Glutamatergic neuron (in vitro differentiated cells): Measurements from ENCODE around the gene ITLN2. TPM values are rescaled to one million over a fixed set of nuclear protein-coding genes. Genes with fewer than 3 reads are reported as not detected.
"Not testable (repeated sequence)": the region's sequence is repeated elsewhere in the genome, so short reads cannot be mapped to it uniquely, and the experiment has no call there.

ENCODE experiments used
- DNase-seq: peaks from one replicate; pipeline ENCODE4 v3.0.0; 2022
- H3K27ac Mint-ChIP-seq: one replicate; pipeline ENCODE4 v1.8.0; 2020; ENCODE audit warnings: mild to moderate bottlenecking, mixed read lengths, inconsistent platforms; ENCODE audit not compliant: unreplicated experiment
- H3K27me3 Mint-ChIP-seq: one replicate; pipeline ENCODE4 v1.8.0; 2020; ENCODE audit warnings: mild to moderate bottlenecking, moderate library complexity, mixed read lengths, inconsistent platforms; ENCODE audit not compliant: unreplicated experiment
- H3K36me3 Mint-ChIP-seq: one replicate; pipeline ENCODE4 v1.8.0; 2020; ENCODE audit warnings: mild to moderate bottlenecking, mixed read lengths, inconsistent platforms; ENCODE audit not compliant: unreplicated experiment
- H3K4me1 Mint-ChIP-seq: one replicate; pipeline ENCODE4 v1.8.0; 2020; ENCODE audit warnings: mild to moderate bottlenecking, low read depth, mixed read lengths, inconsistent platforms; ENCODE audit not compliant: unreplicated experiment
- H3K4me3 Mint-ChIP-seq: one replicate; pipeline ENCODE4 v1.8.0; 2020; ENCODE audit warnings: mild to moderate bottlenecking, mixed read lengths, inconsistent platforms; ENCODE audit not compliant: unreplicated experiment
- H3K9me3 Mint-ChIP-seq: one replicate; pipeline ENCODE4 v1.8.0; 2020; ENCODE audit warnings: mild to moderate bottlenecking, moderate library complexity, mixed read lengths, inconsistent platforms; ENCODE audit not compliant: unreplicated experiment
- CTCF ChIP-seq: fragments of 200-600 bp; sonication (generic); IDR thresholded peaks from one replicate; pipeline ENCODE4 v1.5.0; 2021; ENCODE audit not compliant: partially characterized antibody, unreplicated experiment
- total RNA-seq: library from RNA; stranded (reverse); fragmentation: NEBNext Ultra II Directional; extraction: Animal tissue kit (Norgen Biotek cat#: 25700); gene quantifications from one replicate; pipeline ENCODE4 v1.2.1, GENCODE V29; 2021; ENCODE audit not compliant: unreplicated experiment

ITLN2 gene
- total RNA-seq, 1 donor from 2014 or later = not detected

GRCh38 chr1:160949881-160950280, 4.7 kb downstream of the ITLN2 start:
- Mint-ChIP-seq H3K9me3 (no peaks in the 10 kb centered on the region), H3K27me3 (peaks cover 5% of the 10 kb centered on the region), H3K36me3 (no peaks in the 10 kb centered on the region), H3K27ac (no peak overlapping the region), H3K4me1 (peaks cover 3% of the 10 kb centered on the region), H3K4me3 (no peak overlapping the region)
- TF ChIP-seq CTCF = no peak
- no peak for DNase-seq

DNA sequence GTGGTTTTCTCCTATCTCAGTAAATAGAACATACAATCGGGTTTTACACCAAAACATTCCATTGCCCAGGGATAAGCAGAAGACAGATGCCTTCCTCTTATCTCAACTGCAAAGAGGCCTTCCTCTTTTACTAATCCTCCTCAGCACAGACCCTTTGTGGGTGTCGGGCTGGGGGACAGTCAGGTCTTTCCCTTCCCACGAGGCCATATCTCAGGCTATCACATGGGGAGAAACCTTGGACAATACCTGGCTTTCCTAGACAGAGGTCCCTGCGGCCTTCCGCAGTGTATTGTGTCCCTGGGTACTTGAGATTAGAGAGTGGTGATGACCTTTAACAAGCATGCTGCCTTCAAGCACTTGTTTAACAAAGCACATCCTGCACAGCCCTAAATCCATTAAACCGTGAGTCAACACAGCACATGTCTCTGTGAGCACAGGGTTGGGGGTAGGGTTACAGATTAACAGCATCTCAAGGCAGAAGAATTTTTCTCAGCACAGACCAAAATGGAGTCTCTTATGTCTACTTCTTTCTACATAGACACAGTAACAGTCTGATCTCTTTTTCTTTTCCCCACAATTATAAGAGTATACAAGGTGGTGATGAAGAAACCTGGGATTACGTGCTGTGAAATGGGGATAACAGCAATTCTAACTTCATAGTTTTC, 5.3 kb downstream of the ITLN2 start:
- H3K4me3 Mint-ChIP-seq, H3K27ac Mint-ChIP-seq, H3K9me3 Mint-ChIP-seq, H3K36me3 Mint-ChIP-seq, H3K27me3 Mint-ChIP-seq, H3K4me1 Mint-ChIP-seq, DNase-seq: not testable (repeated sequence)

GRCh38 chr1:160947174-160947759, 7.3 kb downstream of the ITLN2 start:
- not testable (repeated sequence) for H3K27me3 Mint-ChIP-seq, H3K36me3 Mint-ChIP-seq, DNase-seq, H3K4me3 Mint-ChIP-seq, H3K27ac Mint-ChIP-seq, H3K9me3 Mint-ChIP-seq, H3K4me1 Mint-ChIP-seq

DNA sequence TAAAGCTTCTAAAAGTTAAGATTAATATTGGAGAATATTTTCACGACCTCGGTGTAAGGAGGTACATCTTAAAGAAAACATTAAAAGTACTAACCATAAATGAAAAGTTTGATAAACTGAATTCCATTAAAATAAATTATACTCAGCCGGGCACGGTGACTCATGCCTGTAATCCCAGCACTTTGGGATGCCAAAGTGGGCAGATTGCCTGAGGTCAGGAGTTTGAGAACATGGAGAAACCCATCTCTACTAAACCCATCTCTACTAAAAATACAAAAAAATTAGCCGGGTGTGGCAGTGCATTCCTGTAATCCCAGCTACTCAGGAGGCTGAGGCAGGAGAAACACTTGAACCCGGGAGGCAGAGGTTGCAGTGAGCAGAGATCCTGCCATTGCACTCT, 8.7 kb downstream of the ITLN2 start:
- not testable (repeated sequence) for H3K9me3 Mint-ChIP-seq, H3K4me3 Mint-ChIP-seq, H3K36me3 Mint-ChIP-seq, H3K4me1 Mint-ChIP-seq, H3K27ac Mint-ChIP-seq, H3K27me3 Mint-ChIP-seq, DNase-seq

- DNase-seq = no peak
- no peak overlapping the region for H3K27ac Mint-ChIP-seq
- no peak for TF ChIP-seq CTCF
- peaks cover 5% of the 10 kb centered on the region for H3K27me3 Mint-ChIP-seq
- H3K4me3 Mint-ChIP-seq = no peak overlapping the region
- no peaks in the 10 kb centered on the region for H3K9me3 Mint-ChIP-seq
- H3K4me1 Mint-ChIP-seq = no peaks in the 10 kb centered on the region
- H3K36me3 Mint-ChIP-seq = no peaks in the 10 kb centered on the region
These were observed 9.5 kb downstream of the ITLN2 start for GRCh38 chr1:160945079-160945478.

GRCh38 chr1:160942926-160943325, 11.7 kb downstream of the ITLN2 start:
- TF ChIP-seq CTCF = no peak
- Mint-ChIP-seq H3K4me3 (no peak overlapping the region), H3K36me3 (no peaks in the 10 kb centered on the region), H3K4me1 (no peaks in the 10 kb centered on the region), H3K27me3 (peaks cover 2% of the 10 kb centered on the region), H3K27ac (no peak overlapping the region), H3K9me3 (peaks cover 1% of the 10 kb centered on the region)
- no peak for DNase-seq

GRCh38 chr1:160936666-160937065, 17.9 kb downstream of the ITLN2 start:
- H3K36me3 Mint-ChIP-seq, DNase-seq, H3K9me3 Mint-ChIP-seq, H3K4me3 Mint-ChIP-seq, H3K27me3 Mint-ChIP-seq, H3K4me1 Mint-ChIP-seq: not testable (repeated sequence)
- H3K27ac Mint-ChIP-seq = peak overlapping the region; percentile 77
